Measurements from ENCODE around the gene RFT1.

RFT1 gene, protein sequence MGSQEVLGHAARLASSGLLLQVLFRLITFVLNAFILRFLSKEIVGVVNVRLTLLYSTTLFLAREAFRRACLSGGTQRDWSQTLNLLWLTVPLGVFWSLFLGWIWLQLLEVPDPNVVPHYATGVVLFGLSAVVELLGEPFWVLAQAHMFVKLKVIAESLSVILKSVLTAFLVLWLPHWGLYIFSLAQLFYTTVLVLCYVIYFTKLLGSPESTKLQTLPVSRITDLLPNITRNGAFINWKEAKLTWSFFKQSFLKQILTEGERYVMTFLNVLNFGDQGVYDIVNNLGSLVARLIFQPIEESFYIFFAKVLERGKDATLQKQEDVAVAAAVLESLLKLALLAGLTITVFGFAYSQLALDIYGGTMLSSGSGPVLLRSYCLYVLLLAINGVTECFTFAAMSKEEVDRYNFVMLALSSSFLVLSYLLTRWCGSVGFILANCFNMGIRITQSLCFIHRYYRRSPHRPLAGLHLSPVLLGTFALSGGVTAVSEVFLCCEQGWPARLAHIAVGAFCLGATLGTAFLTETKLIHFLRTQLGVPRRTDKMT

DNA sequence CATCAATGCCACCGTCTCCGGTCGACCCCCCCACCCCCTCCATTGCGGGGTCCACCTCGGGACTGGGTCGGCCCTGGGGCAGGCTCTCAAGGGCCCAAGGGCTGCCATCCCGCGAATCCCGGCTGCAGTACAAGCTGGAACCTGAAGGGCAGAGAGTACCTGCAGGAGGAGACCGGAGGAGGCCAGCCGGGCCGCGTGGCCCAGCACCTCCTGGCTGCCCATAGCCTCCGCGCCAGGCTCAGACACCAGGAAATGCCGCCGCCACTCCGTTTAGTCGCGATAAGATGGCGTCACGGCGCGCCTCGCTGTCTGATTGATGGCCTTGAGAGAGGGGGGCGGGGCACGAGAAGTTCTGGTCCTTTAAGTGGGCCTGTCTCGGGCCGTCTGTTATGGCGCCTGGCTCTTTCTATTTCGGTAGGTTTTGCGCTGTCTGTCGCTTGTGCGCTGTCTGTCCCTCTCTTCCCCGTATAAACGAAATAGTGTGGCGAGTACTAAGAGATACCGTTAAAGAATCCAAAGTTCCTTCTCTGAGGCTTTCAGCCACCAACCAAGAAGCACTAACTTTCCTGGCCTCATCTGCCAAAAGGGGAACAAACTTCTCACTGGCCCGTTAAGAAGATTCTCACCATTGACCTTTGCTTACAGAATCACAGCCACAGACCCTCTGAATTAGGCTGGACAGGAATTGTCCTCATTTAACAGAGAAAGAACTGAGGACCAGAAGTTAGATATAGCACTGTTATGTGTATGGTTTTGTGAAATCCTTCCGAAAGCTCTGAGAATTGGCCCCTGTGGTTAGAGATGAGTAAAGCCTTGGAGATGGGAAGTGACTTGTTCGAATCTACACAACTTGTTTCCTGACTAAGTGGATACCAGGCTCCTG, at the start of gene RFT1:
TSS of gene RFT1 (minus strand) at position 257 of the 883 bp plus-strand sequence. CDS start at position 222, 35 bp downstream.
- TF ChIP-seq, protein P1, sequence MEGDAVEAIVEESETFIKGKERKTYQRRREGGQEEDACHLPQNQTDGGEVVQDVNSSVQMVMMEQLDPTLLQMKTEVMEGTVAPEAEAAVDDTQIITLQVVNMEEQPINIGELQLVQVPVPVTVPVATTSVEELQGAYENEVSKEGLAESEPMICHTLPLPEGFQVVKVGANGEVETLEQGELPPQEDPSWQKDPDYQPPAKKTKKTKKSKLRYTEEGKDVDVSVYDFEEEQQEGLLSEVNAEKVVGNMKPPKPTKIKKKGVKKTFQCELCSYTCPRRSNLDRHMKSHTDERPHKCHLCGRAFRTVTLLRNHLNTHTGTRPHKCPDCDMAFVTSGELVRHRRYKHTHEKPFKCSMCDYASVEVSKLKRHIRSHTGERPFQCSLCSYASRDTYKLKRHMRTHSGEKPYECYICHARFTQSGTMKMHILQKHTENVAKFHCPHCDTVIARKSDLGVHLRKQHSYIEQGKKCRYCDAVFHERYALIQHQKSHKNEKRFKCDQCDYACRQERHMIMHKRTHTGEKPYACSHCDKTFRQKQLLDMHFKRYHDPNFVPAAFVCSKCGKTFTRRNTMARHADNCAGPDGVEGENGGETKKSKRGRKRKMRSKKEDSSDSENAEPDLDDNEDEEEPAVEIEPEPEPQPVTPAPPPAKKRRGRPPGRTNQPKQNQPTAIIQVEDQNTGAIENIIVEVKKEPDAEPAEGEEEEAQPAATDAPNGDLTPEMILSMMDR (conservative IDR thresholded peaks at IDR 0.05; ENCODE audit: low read depth, low read length) = no peak
- peak; percentile 82 for DNase-seq (ENCODE audit: low read depth)
- peak within 1 kb of the TSS; percentile 95 for H3K4me3 ChIP-seq (ENCODE audit: low read length)

DNA sequence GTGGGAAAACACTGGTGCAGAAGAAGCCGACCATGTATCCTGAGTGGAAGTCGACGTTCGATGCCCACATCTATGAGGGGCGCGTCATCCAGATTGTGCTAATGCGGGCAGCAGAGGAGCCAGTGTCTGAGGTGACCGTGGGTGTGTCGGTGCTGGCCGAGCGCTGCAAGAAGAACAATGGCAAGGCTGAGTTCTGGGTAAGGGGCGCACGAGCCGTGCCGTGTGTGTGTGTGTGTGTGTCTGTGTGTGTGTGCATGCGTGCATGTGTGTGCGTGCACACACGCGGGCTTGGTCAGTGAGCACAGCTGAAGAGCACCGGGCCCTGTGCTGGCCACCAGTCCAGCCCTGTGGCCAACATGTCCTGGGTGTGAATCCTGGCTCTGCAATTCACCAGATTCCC, 49.3 kb upstream of the RFT1 start:
- no peak for DNase-seq (ENCODE audit: low read depth)
- H3K4me3 ChIP-seq (ENCODE audit: low read length) = no peak overlapping the region
- TF ChIP-seq, protein P1 (conservative IDR thresholded peaks at IDR 0.05; ENCODE audit: low read depth, low read length) = no peak

DNA sequence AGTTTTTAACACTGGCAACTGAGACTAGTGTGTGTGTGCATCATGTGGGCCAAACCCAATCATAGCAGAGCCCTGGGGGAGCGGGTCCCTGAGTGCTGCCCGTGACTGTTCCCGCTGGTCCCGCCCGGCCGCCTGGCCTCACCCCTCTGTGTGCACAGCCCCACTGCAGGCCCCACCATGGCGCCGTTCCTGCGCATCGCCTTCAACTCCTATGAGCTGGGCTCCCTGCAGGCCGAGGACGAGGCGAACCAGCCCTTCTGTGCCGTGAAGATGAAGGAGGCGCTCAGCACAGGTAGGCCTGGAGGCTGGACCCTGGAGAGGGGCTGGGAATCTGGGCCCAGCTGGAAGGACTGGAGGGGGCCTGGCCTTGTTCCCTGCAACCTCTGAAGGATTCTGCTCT, 48.0 kb upstream of the RFT1 start:
- TF ChIP-seq, protein P1 (conservative IDR thresholded peaks at IDR 0.05; ENCODE audit: low read depth, low read length) = no peak
- no peak for DNase-seq (ENCODE audit: low read depth)
- no peak overlapping the region for H3K4me3 ChIP-seq (ENCODE audit: low read length)

DNA sequence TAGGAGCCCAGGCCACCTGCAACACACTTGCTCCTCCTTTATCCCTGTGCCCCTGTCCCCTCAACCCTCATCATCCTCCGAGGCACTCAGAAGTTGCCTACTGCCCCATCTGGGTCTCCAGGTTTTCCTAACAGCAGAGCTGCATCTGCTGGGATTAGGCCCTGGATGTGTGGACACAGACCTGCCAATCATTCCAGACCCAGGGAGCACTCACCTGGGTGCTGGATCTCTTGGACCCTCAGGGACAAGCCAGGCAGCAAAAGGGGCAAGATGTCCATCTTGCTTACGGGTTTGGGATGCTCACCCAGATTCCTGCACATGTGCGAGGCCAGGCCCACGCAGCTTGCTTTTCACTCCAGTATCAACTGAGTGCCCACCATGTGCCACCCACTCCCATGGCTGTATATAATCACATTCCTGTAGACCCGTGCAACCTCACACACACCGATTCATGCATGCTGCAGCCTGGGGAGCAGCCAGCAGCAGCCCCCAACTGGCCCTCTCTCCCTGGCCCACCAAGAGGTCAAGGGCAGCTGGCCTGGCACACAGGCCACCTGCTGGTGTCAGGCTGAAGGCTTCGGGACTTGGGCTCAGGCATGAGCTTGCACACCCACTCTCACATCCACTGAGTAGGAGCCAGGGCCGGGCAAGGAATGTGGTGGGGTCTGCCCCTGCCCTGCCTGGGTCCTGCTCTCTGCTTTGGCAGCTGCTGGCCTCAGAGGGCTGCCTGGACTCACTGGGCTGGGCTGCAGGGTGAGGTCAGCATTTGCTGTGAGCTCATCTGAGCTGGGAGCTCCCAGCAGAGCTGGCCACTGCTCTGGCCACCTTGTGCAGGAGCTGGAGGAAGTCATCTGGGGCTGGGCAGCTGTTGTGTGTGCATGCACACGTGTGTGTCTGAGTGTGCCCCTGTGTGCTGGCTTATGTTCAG, 45.6 kb upstream of the RFT1 start:
- no peak for DNase-seq (ENCODE audit: low read depth)
- TF ChIP-seq, protein P1 (conservative IDR thresholded peaks at IDR 0.05; ENCODE audit: low read depth, low read length) = no peak
- H3K4me3 ChIP-seq (ENCODE audit: low read length) = no peak overlapping the region

DNA sequence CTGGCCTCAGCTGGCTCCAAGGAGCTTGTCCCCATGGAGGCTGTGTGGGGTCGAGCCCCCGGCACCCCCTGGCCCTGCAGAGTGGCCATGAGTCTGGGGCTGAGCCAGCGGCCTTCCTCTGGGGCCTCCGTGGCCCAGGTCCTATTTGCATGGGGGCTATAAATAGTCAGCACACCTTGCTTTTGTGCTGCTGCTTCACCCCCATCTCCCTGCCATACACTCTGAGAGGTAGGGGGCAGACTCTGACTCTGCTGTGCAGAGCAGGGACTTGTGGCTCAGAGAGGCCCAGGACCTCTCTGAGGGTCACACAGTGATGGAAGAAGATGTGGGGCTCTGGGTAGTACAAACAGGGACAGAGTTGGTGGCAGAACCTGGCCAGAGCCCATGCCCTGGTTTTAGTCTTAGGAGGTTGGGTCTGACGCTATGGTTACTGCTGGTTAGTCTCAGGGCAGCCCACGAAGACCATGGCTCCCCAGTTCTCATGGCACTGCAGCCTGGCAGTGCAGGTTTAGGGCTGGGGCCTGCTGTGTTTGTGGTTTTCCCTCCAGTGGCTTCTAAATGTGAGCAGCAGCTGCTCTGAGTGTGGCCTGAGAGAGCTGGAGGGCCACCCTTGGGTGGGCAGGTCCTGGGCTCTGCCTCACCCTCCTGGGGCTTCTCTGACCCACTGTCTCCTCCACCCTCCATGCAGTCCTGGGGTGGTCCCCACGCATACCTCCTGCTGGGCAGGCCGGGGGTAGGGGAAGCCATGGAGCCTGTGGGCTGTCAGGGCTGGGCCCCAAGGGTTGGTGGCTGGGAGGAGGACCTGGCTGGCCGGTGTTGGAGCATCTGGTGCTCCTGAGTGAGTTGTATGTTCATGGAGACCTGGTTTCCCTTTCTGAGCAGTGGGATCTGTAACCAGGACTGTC, 44.4 kb upstream of the RFT1 start:
- no peak for DNase-seq (ENCODE audit: low read depth)
- TF ChIP-seq, protein P1 (conservative IDR thresholded peaks at IDR 0.05; ENCODE audit: low read depth, low read length) = no peak

More for the DNA sequence above, 44.4 kb upstream of the RFT1 start:
- H3K4me3 ChIP-seq (ENCODE audit: low read length) = no peak overlapping the region
